ENCODE measurements around the gene XPO4. TPM values are rescaled to one million over a fixed set of nuclear protein-coding genes. Genes with fewer than 3 reads are reported as not detected.

Gene XPO4
- 3.9 TPM for polyA plus RNA-seq (2012; ENCODE audit: insufficient read length, low read depth)

- TF ChIP-seq REST (IDR thresholded peaks at IDR 0.05; ENCODE audit: insufficient read depth in 1 of 2, low read depth in 2 of 2, low read length in 2 of 2) (no peak), FOXP2 (optimal IDR thresholded peaks at IDR 0.05; ENCODE audit: borderline replicate concordance, extremely low read depth, extremely low read length, insufficient read depth) (peak; percentile 21), TAF1 (IDR thresholded peaks at IDR 0.05; ENCODE audit: borderline replicate concordance, insufficient read depth, low read length) (no peak; the same call in none of the 2 replicates), POLR2AphosphoS5 (IDR thresholded peaks at IDR 0.05; ENCODE audit: low read depth, low read length) (peak; percentile 35; the same call in 1 of the 2 replicates), SIN3A (IDR thresholded peaks at IDR 0.05; ENCODE audit: borderline replicate concordance, insufficient read depth, low read length) (no peak)
Observed at GRCh38 chr13:20902438-20903163, at the start of gene XPO4. Gene XPO4 (minus strand): TSS chr13:20902746. CDS start chr13:20902738, 8 bp downstream.

GRCh38 chr13:20945952-20946383 lies 43.4 kb upstream of the XPO4 start:
- no peak for TF ChIP-seq TAF1 (IDR thresholded peaks at IDR 0.05; ENCODE audit: borderline replicate concordance, insufficient read depth, low read length)
- no peak for TF ChIP-seq SIN3A (IDR thresholded peaks at IDR 0.05; ENCODE audit: borderline replicate concordance, insufficient read depth, low read length)
- TF ChIP-seq FOXP2 (optimal IDR thresholded peaks at IDR 0.05; ENCODE audit: borderline replicate concordance, extremely low read depth, extremely low read length, insufficient read depth): no peak
- no peak for TF ChIP-seq POLR2AphosphoS5 (IDR thresholded peaks at IDR 0.05; ENCODE audit: low read depth, low read length)
- no peak for TF ChIP-seq REST (IDR thresholded peaks at IDR 0.05; ENCODE audit: insufficient read depth in 1 of 2, low read depth in 2 of 2, low read length in 2 of 2)

- no peak for TF ChIP-seq POLR2AphosphoS5 (IDR thresholded peaks at IDR 0.05; ENCODE audit: low read depth, low read length)
- TF ChIP-seq REST (IDR thresholded peaks at IDR 0.05; ENCODE audit: insufficient read depth in 1 of 2, low read depth in 2 of 2, low read length in 2 of 2): no peak
- no peak for TF ChIP-seq SIN3A (IDR thresholded peaks at IDR 0.05; ENCODE audit: borderline replicate concordance, insufficient read depth, low read length)
- TF ChIP-seq FOXP2 (optimal IDR thresholded peaks at IDR 0.05; ENCODE audit: borderline replicate concordance, extremely low read depth, extremely low read length, insufficient read depth): no peak
- no peak for TF ChIP-seq TAF1 (IDR thresholded peaks at IDR 0.05; ENCODE audit: borderline replicate concordance, insufficient read depth, low read length)
Observed at GRCh38 chr13:20942938-20943559, 40.5 kb upstream of the XPO4 start.

GRCh38 chr13:20940083-20940482 lies 37.5 kb upstream of the XPO4 start:
- TF ChIP-seq TAF1 (IDR thresholded peaks at IDR 0.05; ENCODE audit: borderline replicate concordance, insufficient read depth, low read length) (no peak), FOXP2 (optimal IDR thresholded peaks at IDR 0.05; ENCODE audit: borderline replicate concordance, extremely low read depth, extremely low read length, insufficient read depth) (no peak), SIN3A (IDR thresholded peaks at IDR 0.05; ENCODE audit: borderline replicate concordance, insufficient read depth, low read length) (no peak), POLR2AphosphoS5 (IDR thresholded peaks at IDR 0.05; ENCODE audit: low read depth, low read length) (no peak), REST (IDR thresholded peaks at IDR 0.05; ENCODE audit: insufficient read depth in 1 of 2, low read depth in 2 of 2, low read length in 2 of 2) (no peak)
